ENCODE measurements around the gene ZNF618.

GRCh38 chr9:114031037-114031630, 155.0 kb downstream of the ZNF618 start:
- TF ChIP-seq, protein P1, sequence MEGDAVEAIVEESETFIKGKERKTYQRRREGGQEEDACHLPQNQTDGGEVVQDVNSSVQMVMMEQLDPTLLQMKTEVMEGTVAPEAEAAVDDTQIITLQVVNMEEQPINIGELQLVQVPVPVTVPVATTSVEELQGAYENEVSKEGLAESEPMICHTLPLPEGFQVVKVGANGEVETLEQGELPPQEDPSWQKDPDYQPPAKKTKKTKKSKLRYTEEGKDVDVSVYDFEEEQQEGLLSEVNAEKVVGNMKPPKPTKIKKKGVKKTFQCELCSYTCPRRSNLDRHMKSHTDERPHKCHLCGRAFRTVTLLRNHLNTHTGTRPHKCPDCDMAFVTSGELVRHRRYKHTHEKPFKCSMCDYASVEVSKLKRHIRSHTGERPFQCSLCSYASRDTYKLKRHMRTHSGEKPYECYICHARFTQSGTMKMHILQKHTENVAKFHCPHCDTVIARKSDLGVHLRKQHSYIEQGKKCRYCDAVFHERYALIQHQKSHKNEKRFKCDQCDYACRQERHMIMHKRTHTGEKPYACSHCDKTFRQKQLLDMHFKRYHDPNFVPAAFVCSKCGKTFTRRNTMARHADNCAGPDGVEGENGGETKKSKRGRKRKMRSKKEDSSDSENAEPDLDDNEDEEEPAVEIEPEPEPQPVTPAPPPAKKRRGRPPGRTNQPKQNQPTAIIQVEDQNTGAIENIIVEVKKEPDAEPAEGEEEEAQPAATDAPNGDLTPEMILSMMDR (conservative IDR thresholded peaks at IDR 0.05; ENCODE audit: low read length) = no peak
- no peak for TF ChIP-seq EZH2phosphoT487 (IDR thresholded peaks at IDR 0.05; ENCODE audit: borderline replicate concordance, low read depth, low read length)
